HepG2 (cell line): ENCODE measurements around the gene HEMK1. TPM values are rescaled to one million over a fixed set of nuclear protein-coding genes. Genes with fewer than 3 reads are reported as not detected.

Experiments used
- ATAC-seq: fragments of 200-7000 bp; cut with Tn5 transposase; 3 replicates; pipeline ENCODE4 v1.9.1; 2020; ENCODE audit warnings: mild to moderate bottlenecking, moderate library complexity
- BruUV-seq: library from RNA; stranded (reverse); fragments of 400-500 nt; replicated peaks from 2 replicates; lab custom pipeline; 2021; lab: Mats Ljungman, UMichigan
- CTCF ChIA-PET: fragments of 300-600 bp; formaldehyde crosslinking; extraction: SDS; loops from one replicate; lab custom pipeline; 2021; ENCODE audit warnings: low total read pairs, inconsistent platforms, low intra/inter-chr PET ratio; lab: Yijun Ruan, JAX
- POLR2A ChIA-PET: fragments of 350-600 bp; sonication (Branson Sonifier 250); formaldehyde crosslinking; loops from one replicate; lab custom pipeline; 2020; ENCODE audit warnings: antibody characterized with exemption, inconsistent platforms; lab: Yijun Ruan, JAX
- DNase-seq: peaks from one replicate; pipeline ENCODE4 v3.0.0-alpha.2; 2015; ENCODE audit warnings: low spot score
- FAIRE-seq: peaks from 3 replicates; lab custom pipeline; 2011; peaks lifted over from hg19 to GRCh38; lab: Jason Lieb, UNC
- H2AFZ ChIP-seq: one replicate; pipeline ENCODE4 v1.6.1; 2011; ENCODE audit warnings: low read length, inconsistent platforms
- H3K27ac ChIP-seq: fragments of 300-600 bp; 3 replicates; pipeline ENCODE4 v1.8.0; 2011; ENCODE audit warnings: mixed run types, mild to moderate bottlenecking, mixed read lengths, low read length, inconsistent platforms; ENCODE audit not compliant: insufficient read depth; ENCODE audit errors: extremely low read length
- H3K27me3 ChIP-seq, 2 experiments: fragments of 200-600 bp in 1 of 2; 2 replicates in 1 of 2; 3 replicates in 1 of 2; pipeline versions ENCODE4 v1.6.0 to v1.8.0; 2011; ENCODE audit warnings: low read length in 2 of 2, mild to moderate bottlenecking in 2 of 2, moderate library complexity in 2 of 2, inconsistent platforms in 1 of 2; ENCODE audit not compliant: insufficient read depth in 2 of 2, control insufficient read depth in 1 of 2
- H3K36me3 ChIP-seq, 2 experiments: fragments of 200-600 bp in 1 of 2; replicated peaks in 1 of 2; 2 replicates in 1 of 2; 3 replicates in 1 of 2; pipeline versions ENCODE4 v1.5.1 to v1.8.0; 2011; ENCODE audit warnings: low read length in 2 of 2, inconsistent platforms in 1 of 2; ENCODE audit not compliant: insufficient read depth in 2 of 2, control insufficient read depth in 1 of 2
- H3K4me1 ChIP-seq: 2 replicates; pipeline ENCODE4 v1.5.1; 2012; ENCODE audit warnings: low read length, inconsistent platforms; ENCODE audit not compliant: insufficient read depth
- H3K4me2 ChIP-seq: 2 replicates; pipeline ENCODE4 v1.6.0; 2011; ENCODE audit warnings: low read depth, low read length, inconsistent platforms
- H3K4me3 ChIP-seq, 3 experiments: fragments of 200-600 bp in 1 of 3; sonication (generic), shearing (Covaris generic) in 1 of 3; replicated peaks in 1 of 3; 2 replicates each; pipeline ENCODE4 v1.5.1; 2011 to 2016; ENCODE audit warnings: low read length in 3 of 3, inconsistent platforms in 2 of 3, low read depth in 2 of 3, mild to moderate bottlenecking in 2 of 3, control low read depth in 1 of 3, mixed read lengths in 1 of 3; ENCODE audit not compliant: insufficient read depth in 1 of 3
- H3K79me2 ChIP-seq: one replicate; pipeline ENCODE4 v1.6.1; 2011; ENCODE audit warnings: low read length, inconsistent platforms; ENCODE audit not compliant: insufficient read depth
- H3K9ac ChIP-seq: 2 replicates; pipeline ENCODE4 v1.6.0; 2011; ENCODE audit warnings: mild to moderate bottlenecking, low read depth, low read length, inconsistent platforms; ENCODE audit not compliant: insufficient read depth
- H3K9me3 ChIP-seq: 2 replicates; pipeline ENCODE4 v1.5.1; 2012; ENCODE audit warnings: mild to moderate bottlenecking, low read length
- H4K20me1 ChIP-seq: 2 replicates; pipeline ENCODE4 v1.6.0; 2011; ENCODE audit warnings: inconsistent platforms, mild to moderate bottlenecking, low read length, moderate library complexity; ENCODE audit not compliant: insufficient read depth
- ATAD3A ChIP-seq: sonication (generic); formaldehyde crosslinking; IDR thresholded peaks from 2 replicates; pipeline ENCODE4 v1.4.0; 2020; ENCODE audit warnings: missing genetic modification reagents
- CCAR2 ChIP-seq: fragments of 200-400 bp; formaldehyde crosslinking; optimal IDR thresholded peaks from 2 replicates; pipeline ENCODE3; 2018; ENCODE audit warnings: low read depth, mild to moderate bottlenecking, low read length, moderate library complexity
- DPF2 ChIP-seq: sonication (generic); formaldehyde crosslinking; IDR thresholded peaks from 2 replicates; pipeline ENCODE4 v1.4.0; 2020; ENCODE audit warnings: mild to moderate bottlenecking, low read depth, missing genetic modification reagents, borderline replicate concordance
- HDAC2 ChIP-seq: sonication (generic); formaldehyde crosslinking; IDR thresholded peaks from 2 replicates; pipeline ENCODE4 v1.4.0; 2020; ENCODE audit warnings: missing genetic modification reagents
- MED13 ChIP-seq: sonication (generic); formaldehyde crosslinking; IDR thresholded peaks from 2 replicates; pipeline ENCODE4 v1.5.0; 2020; ENCODE audit warnings: missing genetic modification reagents
- MXI1 ChIP-seq: IDR thresholded peaks from 3 replicates; pipeline ENCODE4 v1.6.1; 2012; ENCODE audit warnings: low read depth, low read length, inconsistent platforms, borderline replicate concordance
- NCOA5 ChIP-seq: sonication (generic); formaldehyde crosslinking; IDR thresholded peaks from 2 replicates; pipeline ENCODE4 v1.4.0; 2020; ENCODE audit warnings: missing genetic modification reagents
- NFIB ChIP-seq: sonication (generic); formaldehyde crosslinking; IDR thresholded peaks from 2 replicates; pipeline ENCODE4 v1.9.0; 2021; ENCODE audit warnings: missing genetic modification reagents, mild to moderate bottlenecking, borderline replicate concordance
- PLSCR1 ChIP-seq: sonication (generic); formaldehyde crosslinking; IDR thresholded peaks from 2 replicates; pipeline ENCODE4 v1.5.0; 2020; ENCODE audit warnings: missing genetic modification reagents, mild to moderate bottlenecking, borderline replicate concordance
- RXRA ChIP-seq: sonication (generic); formaldehyde crosslinking; IDR thresholded peaks from 2 replicates; pipeline ENCODE4 v1.5.1; 2020; ENCODE audit warnings: missing genetic modification reagents
- SP140L ChIP-seq: sonication (generic); formaldehyde crosslinking; IDR thresholded peaks from 2 replicates; pipeline ENCODE4 v1.4.0; 2020; ENCODE audit warnings: missing genetic modification reagents, borderline replicate concordance
- SP4 ChIP-seq: sonication (generic); formaldehyde crosslinking; IDR thresholded peaks from 2 replicates; pipeline ENCODE4 v1.8.1; 2023; ENCODE audit warnings: mild to moderate bottlenecking, missing genetic modification reagents
- STAT5B ChIP-seq: sonication (generic); formaldehyde crosslinking; IDR thresholded peaks from 2 replicates; pipeline ENCODE4 v1.4.0; 2020; ENCODE audit warnings: missing genetic modification reagents
- TCF12 ChIP-seq, 2 experiments: fragments of 450-650 bp in 1 of 2; sonication (generic) in 1 of 2; formaldehyde crosslinking in 1 of 2; IDR thresholded peaks; 2 replicates each; pipeline versions ENCODE4 v1.6.1 to v1.8.0; 2017 to 2022; ENCODE audit warnings: antibody characterized with exemption in 1 of 2, mild to moderate bottlenecking in 1 of 2, missing genetic modification reagents in 1 of 2, moderate library complexity in 1 of 2
- U2AF1 ChIP-seq: fragments of 200-400 bp; formaldehyde crosslinking; optimal IDR thresholded peaks from 2 replicates; pipeline ENCODE3; 2017; ENCODE audit warnings: mild to moderate bottlenecking, low read depth, low read length
- ZNF225 ChIP-seq: sonication (generic); formaldehyde crosslinking; IDR thresholded peaks from 2 replicates; pipeline ENCODE4 v1.4.0; 2020; ENCODE audit warnings: mild to moderate bottlenecking, missing genetic modification reagents
- ZNF263 ChIP-seq: sonication (generic); formaldehyde crosslinking; IDR thresholded peaks from 2 replicates; pipeline ENCODE4 v1.4.0; 2020; ENCODE audit warnings: missing genetic modification reagents
- ZNF431 ChIP-seq: sonication (generic); formaldehyde crosslinking; IDR thresholded peaks from 2 replicates; pipeline ENCODE4 v1.9.0; 2022; ENCODE audit warnings: missing genetic modification reagents, low read depth, mild to moderate bottlenecking, borderline replicate concordance
- ZNF790 ChIP-seq: sonication (generic); formaldehyde crosslinking; IDR thresholded peaks from 2 replicates; pipeline ENCODE4 v1.8.0; 2022; ENCODE audit warnings: missing genetic modification reagents, mild to moderate bottlenecking, borderline replicate concordance
- ZNF891 ChIP-seq: sonication (generic); formaldehyde crosslinking; IDR thresholded peaks from 2 replicates; pipeline ENCODE4 v1.5.0; 2020; ENCODE audit warnings: mild to moderate bottlenecking, missing genetic modification reagents
- WGBS: methylation state at CpG from one replicate; pipeline ENCODE4 v1.1.6; 2017; ENCODE audit warnings: low lambda C conversion rate; 5-methylcytosine and 5-hydroxymethylcytosine counted together
- in situ Hi-C: cut with HindIII; loops from 2 replicates; pipeline ENCODE4 v1.10.0; 2017; ENCODE audit warnings: low pct_unique_long_range_greater_than_20kb; ENCODE audit not compliant: extremely low pct_ligation_motif_present
- intact Hi-C: fragments of 100-400 bp; cut with micrococcal nuclease; formaldehyde crosslinking; loops from one replicate; pipeline ENCODE4 v1.10.0; 2022; ENCODE audit not compliant: unreplicated experiment
- polyA plus RNA-seq, 8 experiments: library from polyadenylated mRNA; depleted of rRNA in 3 of 8; stranded (reverse) in 7 of 8; unstranded in 1 of 8; fragments of >200 nt; fragmentation: Illumina TruSeq in 4 of 8; extraction: Trizol in 4 of 8; gene quantifications; 2 replicates each; pipeline versions ENCODE4 v1.2.1 to v1.2.3, GENCODE V29; 2011 to 2016; ENCODE audit warnings: low read depth in 4 of 8, missing spikeins in 1 of 8, mixed read lengths in 1 of 8; ENCODE audit not compliant: insufficient read depth in 1 of 8
- total RNA-seq, 5 experiments: library from RNA; depleted of rRNA; stranded (reverse); fragments of >200 nt; fragmentation: Illumina TruSeq; extraction: Trizol; gene quantifications; 2 replicates each; pipeline ENCODE4 v1.2.3, GENCODE V29; 2016; ENCODE audit warnings: low read depth in 1 of 5

Gene HEMK1
- total and polyA plus RNA-seq, 2 of the 13 experiments (the other 11 are each of a cell fraction or from before 2014, with no cell fraction given) = 9.8 to 12.6 TPM

GRCh38 chr3:50531201-50531600 is 38.1 kb upstream of the HEMK1 start:
- ATAC-seq = no peak
- WGBS = 0% methylated on average over 3 of the region's 4 CpGs
- in situ Hi-C loops = no loop called here
- no peak overlapping the region for H3K9ac ChIP-seq
- DNase-seq = no peak
- no peak for FAIRE-seq
- no peak overlapping the region for H3K4me2 ChIP-seq
- no TSS peak for BruUV-seq
- H3K4me3 ChIP-seq = no peak overlapping the region
- ChIA-PET POLR2A (no interaction called here), CTCF (no interaction called here)
- intact Hi-C loops = no loop called here
- H3K4me1 ChIP-seq = no peaks in the 10 kb centered on the region
- H3K27ac ChIP-seq = no peak overlapping the region
- H3K36me3 ChIP-seq = no peaks in the 10 kb centered on the region
- TF ChIP-seq HDAC2 (CRISPR knock-in tag) (no peak), DPF2 (CRISPR knock-in tag) (no peak), ZNF263 (no peak), ATAD3A (no peak), MED13 (CRISPR knock-in tag) (no peak), PLSCR1 (no peak), ZNF431 (CRISPR knock-in tag) (no peak), TCF12 (IDR thresholded peaks at IDR 0.05) (no peak), TCF12 (CRISPR knock-in tag; IDR thresholded peaks at IDR 0.05) (no peak), SP4 (no peak), RXRA (no peak), ZNF891 (CRISPR knock-in tag) (no peak), ZNF790 (CRISPR knock-in tag) (no peak), ZNF225 (CRISPR knock-in tag) (no peak), NCOA5 (no peak), MXI1 (no peak), U2AF1 (no peak), NFIB (no peak), SP140L (no peak), STAT5B (no peak), CCAR2 (no peak)
- no peaks in the 10 kb centered on the region for H3K79me2 ChIP-seq
- no peaks in the 10 kb centered on the region for H4K20me1 ChIP-seq
- H3K9me3 ChIP-seq = no peaks in the 10 kb centered on the region
- peaks cover 7 to 63% of the 10 kb centered on the region in 2 experiments; a peak in 4 of 5 replicates for H3K27me3 ChIP-seq
- H2AFZ ChIP-seq = no peak overlapping the region
